Osteoblast (primary cell): ENCODE measurements around the gene HABP2. TPM values are rescaled to one million over a fixed set of nuclear protein-coding genes. Genes with fewer than 3 reads are reported as not detected.

Source experiments
- DNase-seq: peaks from one replicate; pipeline ENCODE4 v3.0.0; 2011; ENCODE audit warnings: low spot score, mixed read lengths; ENCODE audit not compliant: insufficient read length; ENCODE audit errors: missing footprints
- H2AFZ ChIP-seq: 2 replicates; pipeline ENCODE4 v1.6.0; 2011; ENCODE audit warnings: mild to moderate bottlenecking, low read length
- H3K27ac ChIP-seq: 2 replicates; pipeline ENCODE4 v1.5.1; 2011; ENCODE audit warnings: mild to moderate bottlenecking, low read depth, low read length, moderate library complexity
- H3K27me3 ChIP-seq: 2 replicates; pipeline ENCODE4 v1.6.0; 2012; ENCODE audit warnings: mild to moderate bottlenecking, control low read depth, inconsistent platforms, low read length, moderate library complexity; ENCODE audit not compliant: insufficient read depth
- H3K36me3 ChIP-seq: 2 replicates; pipeline ENCODE4 v1.5.1; 2011; ENCODE audit warnings: mild to moderate bottlenecking, low read length, control low read depth, moderate library complexity; ENCODE audit not compliant: insufficient read depth
- H3K4me1 ChIP-seq: 2 replicates; pipeline ENCODE4 v1.5.1; 2011; ENCODE audit warnings: mild to moderate bottlenecking, low read length, control low read depth, moderate library complexity; ENCODE audit not compliant: insufficient read depth
- H3K4me2 ChIP-seq: 2 replicates; pipeline ENCODE4 v1.6.0; 2011; ENCODE audit warnings: mild to moderate bottlenecking, low read length; ENCODE audit not compliant: insufficient read depth
- H3K4me3 ChIP-seq: fragments of 200-600 bp; sonication (generic); 3 replicates; pipeline ENCODE4 v1.5.1; 2012; ENCODE audit warnings: mild to moderate bottlenecking, low read length, inconsistent platforms; ENCODE audit not compliant: insufficient read depth
- H3K79me2 ChIP-seq: 2 replicates; pipeline ENCODE4 v1.6.0; 2012; ENCODE audit warnings: mild to moderate bottlenecking, low read length, control low read depth, inconsistent platforms; ENCODE audit not compliant: insufficient read depth
- H3K9me3 ChIP-seq: 2 replicates; pipeline ENCODE4 v1.5.1; 2011; ENCODE audit warnings: low read depth, low read length, control low read depth
- H4K20me1 ChIP-seq: 2 replicates; pipeline ENCODE4 v1.6.0; 2012; ENCODE audit warnings: mild to moderate bottlenecking, low read length, control low read depth; ENCODE audit not compliant: insufficient read depth
- total RNA-seq: library from RNA; depleted of rRNA; stranded (reverse); fragments of >200 nt; gene quantifications from 2 replicates; pipeline ENCODE4 v1.2.3, GENCODE V29; 2012
- TF ChIP-seq, protein P1 (sequence below): IDR thresholded peaks from 2 replicates; pipeline ENCODE4 v1.5.1; 2011; ENCODE audit warnings: mild to moderate bottlenecking, low read depth, low read length, moderate library complexity; ENCODE audit errors: extremely low read depth

Gene HABP2
- total RNA-seq, 1 donor = not detected

GRCh38 chr10:113553149-113553548 lies 296 bp downstream of the HABP2 start:
- Histone ChIP-seq H3K36me3 (no peaks in the 10 kb centered on the region), H3K4me2 (no peak overlapping the region), H3K27me3 (peaks cover 18% of the 10 kb centered on the region), H3K4me1 (no peaks in the 10 kb centered on the region), H3K4me3 (no peak overlapping the region), H2AFZ (no peak overlapping the region), H3K27ac (no peak overlapping the region), H3K9me3 (no peaks in the 10 kb centered on the region), H3K79me2 (no peaks in the 10 kb centered on the region), H4K20me1 (no peaks in the 10 kb centered on the region)
- TF ChIP-seq, protein P1, sequence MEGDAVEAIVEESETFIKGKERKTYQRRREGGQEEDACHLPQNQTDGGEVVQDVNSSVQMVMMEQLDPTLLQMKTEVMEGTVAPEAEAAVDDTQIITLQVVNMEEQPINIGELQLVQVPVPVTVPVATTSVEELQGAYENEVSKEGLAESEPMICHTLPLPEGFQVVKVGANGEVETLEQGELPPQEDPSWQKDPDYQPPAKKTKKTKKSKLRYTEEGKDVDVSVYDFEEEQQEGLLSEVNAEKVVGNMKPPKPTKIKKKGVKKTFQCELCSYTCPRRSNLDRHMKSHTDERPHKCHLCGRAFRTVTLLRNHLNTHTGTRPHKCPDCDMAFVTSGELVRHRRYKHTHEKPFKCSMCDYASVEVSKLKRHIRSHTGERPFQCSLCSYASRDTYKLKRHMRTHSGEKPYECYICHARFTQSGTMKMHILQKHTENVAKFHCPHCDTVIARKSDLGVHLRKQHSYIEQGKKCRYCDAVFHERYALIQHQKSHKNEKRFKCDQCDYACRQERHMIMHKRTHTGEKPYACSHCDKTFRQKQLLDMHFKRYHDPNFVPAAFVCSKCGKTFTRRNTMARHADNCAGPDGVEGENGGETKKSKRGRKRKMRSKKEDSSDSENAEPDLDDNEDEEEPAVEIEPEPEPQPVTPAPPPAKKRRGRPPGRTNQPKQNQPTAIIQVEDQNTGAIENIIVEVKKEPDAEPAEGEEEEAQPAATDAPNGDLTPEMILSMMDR = no peak
- no peak for DNase-seq

DNA sequence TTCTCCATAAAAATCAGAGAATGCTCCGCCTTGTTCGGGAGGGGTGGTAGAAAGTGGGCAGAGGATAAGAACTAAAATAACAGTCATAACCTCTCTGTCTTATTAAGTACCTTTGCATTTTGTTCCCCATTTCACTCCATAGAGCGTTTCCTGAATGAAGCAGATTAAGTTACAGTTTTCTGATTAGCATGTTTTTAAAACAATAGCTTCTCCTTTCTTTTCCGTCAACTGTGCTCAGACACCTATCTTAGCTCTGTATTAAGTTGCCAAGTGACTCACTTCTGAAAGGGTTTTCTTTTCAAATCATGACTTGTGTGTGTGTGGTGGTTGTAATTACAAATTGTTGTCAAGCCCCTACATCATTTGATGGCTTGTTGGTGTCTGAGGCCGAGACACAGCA lies 1.4 kb downstream of the HABP2 start:
- H3K27me3 ChIP-seq = peaks cover 18% of the 10 kb centered on the region
- H3K36me3 ChIP-seq = no peaks in the 10 kb centered on the region
- no peak overlapping the region for H3K4me2 ChIP-seq
- H2AFZ ChIP-seq = no peak overlapping the region
- H3K4me3 ChIP-seq = no peak overlapping the region
- no peaks in the 10 kb centered on the region for H3K79me2 ChIP-seq
- no peaks in the 10 kb centered on the region for H4K20me1 ChIP-seq
- H3K27ac ChIP-seq = no peak overlapping the region
- TF ChIP-seq, protein P1 = no peak
- H3K9me3 ChIP-seq = no peaks in the 10 kb centered on the region
- DNase-seq = no peak
- no peaks in the 10 kb centered on the region for H3K4me1 ChIP-seq

GRCh38 chr10:113555245-113555644 lies 2.4 kb downstream of the HABP2 start:
- no peak overlapping the region for H3K27ac ChIP-seq
- no peaks in the 10 kb centered on the region for H3K79me2 ChIP-seq
- H4K20me1 ChIP-seq = no peaks in the 10 kb centered on the region
- DNase-seq = no peak
- H3K9me3 ChIP-seq = no peaks in the 10 kb centered on the region
- H2AFZ ChIP-seq = no peak overlapping the region
- no peak overlapping the region for H3K4me2 ChIP-seq
- H3K27me3 ChIP-seq = peaks cover 18% of the 10 kb centered on the region
- no peaks in the 10 kb centered on the region for H3K4me1 ChIP-seq
- no peaks in the 10 kb centered on the region for H3K36me3 ChIP-seq
- H3K4me3 ChIP-seq = no peak overlapping the region
- TF ChIP-seq, protein P1 = no peak

GRCh38 chr10:113555751-113556150 lies 2.9 kb downstream of the HABP2 start:
- H3K79me2 ChIP-seq = no peaks in the 10 kb centered on the region
- no peak overlapping the region for H2AFZ ChIP-seq
- H3K4me1 ChIP-seq = no peaks in the 10 kb centered on the region
- H4K20me1 ChIP-seq = no peaks in the 10 kb centered on the region
- peaks cover 18% of the 10 kb centered on the region for H3K27me3 ChIP-seq
- TF ChIP-seq, protein P1 = no peak
- no peak overlapping the region for H3K4me2 ChIP-seq
- H3K36me3 ChIP-seq = no peaks in the 10 kb centered on the region
- no peak for DNase-seq
- no peaks in the 10 kb centered on the region for H3K9me3 ChIP-seq
- no peak overlapping the region for H3K27ac ChIP-seq
- no peak overlapping the region for H3K4me3 ChIP-seq
